ENCODE results near the gene KCNV2. TPM values are rescaled to one million over a fixed set of nuclear protein-coding genes. Genes with fewer than 3 reads are reported as not detected.

KCNV2 gene
- 0.11 and 1.4 TPM in 2 replicates for total RNA-seq (2014; rRNA removed; shearing (Covaris generic))

GRCh38 chr9:2717385-2717784, at the start of gene KCNV2:
Gene KCNV2, plus strand, starts transcription at chr9:2717510. Its CDS starts 230 bp downstream, at chr9:2717740.
- Histone ChIP-seq H3K4me3 (ENCODE audit: insufficient read depth, low read depth, low read length) (no peak within 1 kb of the TSS), H3K27me3 (ENCODE audit: control insufficient read depth, insufficient read depth, low read length) (no peaks in the 10 kb centered on the region), H3K36me3 (replicated peaks; ENCODE audit: control insufficient read depth, insufficient read depth, low read length) (no peaks in the 10 kb centered on the region)
- DNase-seq, result no peak

- Histone ChIP-seq H3K27me3 (ENCODE audit: control insufficient read depth, insufficient read depth, low read length) (no peaks in the 10 kb centered on the region), H3K4me3 (ENCODE audit: insufficient read depth, low read depth, low read length) (no peak overlapping the region), H3K36me3 (replicated peaks; ENCODE audit: control insufficient read depth, insufficient read depth, low read length) (no peaks in the 10 kb centered on the region)
- DNase-seq, result no peak
These were observed 44.1 kb upstream of the KCNV2 start for GRCh38 chr9:2673161-2673560.

GRCh38 chr9:2674141-2674824, 43.0 kb upstream of the KCNV2 start:
- no peaks in the 10 kb centered on the region for H3K27me3 ChIP-seq (ENCODE audit: control insufficient read depth, insufficient read depth, low read length)
- no peaks in the 10 kb centered on the region for H3K36me3 ChIP-seq (replicated peaks; ENCODE audit: control insufficient read depth, insufficient read depth, low read length)
- H3K4me3 ChIP-seq (ENCODE audit: insufficient read depth, low read depth, low read length), result no peak overlapping the region
- DNase-seq, result no peak

DNA sequence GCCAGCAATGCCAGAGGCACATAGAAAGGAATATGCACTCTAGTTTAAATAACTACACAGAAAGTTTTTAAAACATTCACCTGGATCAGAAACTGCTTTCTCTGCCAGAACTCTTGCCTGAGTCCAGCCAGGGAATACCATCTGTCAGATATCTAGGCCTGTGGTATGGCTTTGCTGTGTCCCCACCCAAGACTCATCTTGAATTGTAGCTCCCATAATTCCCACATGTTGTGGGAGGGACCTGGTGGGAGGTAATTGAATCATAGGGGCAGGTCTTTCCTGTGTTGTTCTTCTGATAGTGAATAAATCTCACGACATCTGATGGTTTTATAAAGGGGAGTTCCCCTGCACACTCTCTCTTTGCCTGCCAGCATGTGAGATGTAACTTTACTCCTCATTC, 41.5 kb upstream of the KCNV2 start:
- no peaks in the 10 kb centered on the region for H3K36me3 ChIP-seq (replicated peaks; ENCODE audit: control insufficient read depth, insufficient read depth, low read length)
- DNase-seq, result no peak
- no peaks in the 10 kb centered on the region for H3K27me3 ChIP-seq (ENCODE audit: control insufficient read depth, insufficient read depth, low read length)
- no peak overlapping the region for H3K4me3 ChIP-seq (ENCODE audit: insufficient read depth, low read depth, low read length)

GRCh38 chr9:2676466-2676865, 40.8 kb upstream of the KCNV2 start:
- Histone ChIP-seq H3K36me3 (replicated peaks; ENCODE audit: control insufficient read depth, insufficient read depth, low read length) (no peaks in the 10 kb centered on the region), H3K27me3 (ENCODE audit: control insufficient read depth, insufficient read depth, low read length) (no peaks in the 10 kb centered on the region), H3K4me3 (ENCODE audit: insufficient read depth, low read depth, low read length) (no peak overlapping the region)
- no peak for DNase-seq

DNA sequence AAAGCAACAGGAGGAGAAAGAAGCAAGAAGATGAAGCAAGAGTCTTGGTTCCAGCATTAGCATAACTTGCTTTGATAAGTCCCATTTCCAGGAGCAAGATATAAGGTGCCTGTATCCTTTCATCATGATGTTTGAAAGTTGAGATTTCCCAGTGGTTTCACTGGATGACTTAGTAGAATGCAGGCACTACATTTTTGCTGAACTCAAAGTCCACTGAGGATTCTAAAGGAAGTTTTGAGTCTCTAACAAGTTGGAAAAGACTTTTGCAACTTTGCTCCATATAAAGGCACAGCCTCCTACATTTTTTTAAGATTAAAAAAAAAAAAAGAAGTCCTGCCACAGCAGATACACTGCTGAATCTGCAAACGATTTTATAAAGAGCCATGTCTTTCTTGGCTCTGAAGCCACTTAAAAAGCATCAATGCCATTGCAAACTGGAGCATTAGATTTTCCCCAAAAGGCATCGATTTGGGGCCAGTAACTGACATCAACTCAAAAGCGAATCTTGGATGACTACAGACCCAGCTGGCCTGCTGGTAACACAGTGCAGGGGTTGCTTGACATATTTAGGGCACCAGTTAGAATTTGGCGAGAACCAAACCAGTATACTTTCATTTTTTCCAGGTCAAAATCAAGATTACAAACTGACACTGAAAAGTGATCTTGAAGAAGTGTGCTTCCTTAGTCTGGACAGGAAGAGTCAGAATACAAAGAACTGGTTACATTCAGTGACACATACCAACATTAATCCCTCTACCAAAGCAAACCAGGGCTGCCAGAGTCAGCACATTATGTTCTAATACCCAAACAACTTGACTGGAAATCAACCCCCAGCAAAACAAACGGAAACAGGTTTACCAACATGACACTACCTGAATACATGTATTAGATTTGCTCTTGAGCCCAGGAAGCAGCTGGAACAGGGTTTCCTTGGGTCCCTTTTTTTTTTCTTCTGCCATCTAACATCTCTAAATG, 39.1 kb upstream of the KCNV2 start:
- Histone ChIP-seq H3K4me3 (ENCODE audit: insufficient read depth, low read depth, low read length) (no peak overlapping the region), H3K27me3 (ENCODE audit: control insufficient read depth, insufficient read depth, low read length) (no peaks in the 10 kb centered on the region), H3K36me3 (replicated peaks; ENCODE audit: control insufficient read depth, insufficient read depth, low read length) (no peaks in the 10 kb centered on the region)
- no peak for DNase-seq

DNA sequence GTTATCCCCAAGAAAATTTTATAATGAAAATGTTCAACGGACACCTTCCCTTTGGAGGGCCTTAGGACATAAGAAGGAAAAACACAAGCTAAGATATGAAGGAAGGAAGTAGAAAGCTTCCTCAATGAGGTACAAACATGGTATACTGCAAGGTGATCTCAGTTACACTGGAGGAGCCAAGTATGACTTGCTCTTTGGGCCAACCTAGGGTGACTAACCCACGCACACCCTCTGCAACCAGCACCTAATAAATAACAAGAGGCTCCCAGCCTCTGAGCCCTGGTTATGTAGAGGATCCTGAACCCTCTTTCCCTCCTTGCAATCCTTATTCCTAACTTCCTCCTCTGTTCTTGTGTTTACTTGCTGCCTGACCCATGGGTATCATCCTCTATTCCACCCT, 38.3 kb upstream of the KCNV2 start:
- H3K27me3 ChIP-seq (ENCODE audit: control insufficient read depth, insufficient read depth, low read length), result no peaks in the 10 kb centered on the region
- DNase-seq, result no peak
- H3K36me3 ChIP-seq (replicated peaks; ENCODE audit: control insufficient read depth, insufficient read depth, low read length), result no peaks in the 10 kb centered on the region
- no peak overlapping the region for H3K4me3 ChIP-seq (ENCODE audit: insufficient read depth, low read depth, low read length)

DNA sequence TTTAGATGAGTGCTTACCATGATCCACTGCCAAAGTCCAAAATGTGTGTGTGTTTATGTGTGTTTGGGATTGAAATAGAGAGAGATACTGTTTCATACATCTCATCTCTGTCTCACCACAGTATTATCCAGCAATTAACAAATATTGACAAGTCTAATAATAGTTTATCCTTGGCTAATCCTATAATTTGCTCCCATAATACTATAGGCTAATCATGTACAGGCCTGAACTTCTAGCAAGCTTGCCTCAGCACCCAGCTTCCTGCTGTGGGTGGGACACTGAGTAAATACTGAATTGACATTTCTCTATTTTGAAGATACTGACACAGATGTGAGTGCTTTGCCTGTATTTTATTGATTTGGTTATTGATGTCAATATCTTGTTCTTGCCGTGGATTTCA, 35.3 kb upstream of the KCNV2 start:
- Histone ChIP-seq H3K36me3 (replicated peaks; ENCODE audit: control insufficient read depth, insufficient read depth, low read length) (no peaks in the 10 kb centered on the region), H3K4me3 (ENCODE audit: insufficient read depth, low read depth, low read length) (no peak overlapping the region), H3K27me3 (ENCODE audit: control insufficient read depth, insufficient read depth, low read length) (no peaks in the 10 kb centered on the region)
- no peak for DNase-seq

DNA sequence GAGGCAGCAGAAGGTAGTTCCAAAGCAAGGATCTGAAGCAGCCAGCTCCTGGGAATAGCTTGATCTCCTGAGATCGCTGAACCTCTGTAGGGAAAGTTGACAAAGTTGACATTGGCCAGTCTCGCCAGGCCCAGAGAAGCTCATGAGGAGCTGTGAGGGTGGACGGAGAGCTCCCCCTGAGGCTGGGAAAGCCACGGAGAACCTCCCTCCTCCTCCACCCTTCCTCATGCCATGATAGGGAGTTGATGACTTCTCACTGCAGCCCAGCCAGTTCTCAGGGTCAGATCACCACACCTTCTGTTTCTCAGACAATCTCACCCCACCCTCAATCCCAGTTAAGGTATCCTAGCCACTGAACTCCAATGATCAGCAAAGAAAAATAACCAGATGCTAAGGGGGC, 30.4 kb upstream of the KCNV2 start:
- peak; percentile 19 for DNase-seq
- no peaks in the 10 kb centered on the region for H3K27me3 ChIP-seq (ENCODE audit: control insufficient read depth, insufficient read depth, low read length)
- H3K4me3 ChIP-seq (ENCODE audit: insufficient read depth, low read depth, low read length), result no peak overlapping the region
- no peaks in the 10 kb centered on the region for H3K36me3 ChIP-seq (replicated peaks; ENCODE audit: control insufficient read depth, insufficient read depth, low read length)

GRCh38 chr9:2688636-2689035, 28.7 kb upstream of the KCNV2 start:
- Histone ChIP-seq H3K27me3 (ENCODE audit: control insufficient read depth, insufficient read depth, low read length) (no peaks in the 10 kb centered on the region), H3K4me3 (ENCODE audit: insufficient read depth, low read depth, low read length) (no peak overlapping the region), H3K36me3 (replicated peaks; ENCODE audit: control insufficient read depth, insufficient read depth, low read length) (no peaks in the 10 kb centered on the region)
- no peak for DNase-seq

DNA sequence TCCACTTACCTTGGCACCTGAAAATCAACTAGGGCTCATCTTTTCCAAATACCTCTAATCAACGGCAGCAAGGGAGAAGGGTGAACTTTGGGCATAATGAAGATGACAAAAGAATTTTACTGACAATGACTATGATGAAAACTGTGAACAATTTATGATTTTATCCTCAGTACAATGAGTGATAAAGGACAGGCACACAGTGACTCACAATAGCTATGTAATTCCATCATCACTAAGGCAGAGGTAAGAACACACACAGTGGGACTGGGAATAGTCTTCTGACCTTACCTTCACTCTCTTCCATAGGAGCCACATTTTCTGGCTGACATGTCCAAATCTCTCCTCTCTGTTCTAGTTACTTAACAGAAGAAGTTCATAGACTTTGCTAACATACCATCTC, 26.1 kb upstream of the KCNV2 start:
- Histone ChIP-seq H3K36me3 (replicated peaks; ENCODE audit: control insufficient read depth, insufficient read depth, low read length) (no peaks in the 10 kb centered on the region), H3K4me3 (ENCODE audit: insufficient read depth, low read depth, low read length) (no peak overlapping the region), H3K27me3 (ENCODE audit: control insufficient read depth, insufficient read depth, low read length) (no peaks in the 10 kb centered on the region)
- DNase-seq, result no peak

DNA sequence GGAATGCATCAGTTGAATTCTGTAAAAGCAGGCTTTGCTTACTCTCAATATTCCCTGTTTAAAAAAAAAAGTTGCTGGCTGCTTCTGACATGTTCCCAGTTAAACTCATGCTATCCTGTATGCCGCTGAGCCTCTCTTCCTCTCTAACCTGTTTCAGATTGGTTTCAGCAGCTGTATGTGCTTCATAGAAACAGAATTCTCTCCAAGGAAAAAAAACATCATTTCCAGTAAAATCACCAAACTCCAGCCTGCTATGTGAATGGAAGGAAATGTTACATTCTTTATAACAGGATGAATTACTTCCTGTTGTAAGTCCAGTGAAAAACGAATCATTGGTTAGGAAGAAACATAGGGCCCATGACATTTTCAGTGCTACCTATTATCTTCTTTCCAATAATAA, 25.7 kb upstream of the KCNV2 start:
- no peak for DNase-seq
- Histone ChIP-seq H3K4me3 (ENCODE audit: insufficient read depth, low read depth, low read length) (no peak overlapping the region), H3K36me3 (replicated peaks; ENCODE audit: control insufficient read depth, insufficient read depth, low read length) (no peaks in the 10 kb centered on the region)

DNA sequence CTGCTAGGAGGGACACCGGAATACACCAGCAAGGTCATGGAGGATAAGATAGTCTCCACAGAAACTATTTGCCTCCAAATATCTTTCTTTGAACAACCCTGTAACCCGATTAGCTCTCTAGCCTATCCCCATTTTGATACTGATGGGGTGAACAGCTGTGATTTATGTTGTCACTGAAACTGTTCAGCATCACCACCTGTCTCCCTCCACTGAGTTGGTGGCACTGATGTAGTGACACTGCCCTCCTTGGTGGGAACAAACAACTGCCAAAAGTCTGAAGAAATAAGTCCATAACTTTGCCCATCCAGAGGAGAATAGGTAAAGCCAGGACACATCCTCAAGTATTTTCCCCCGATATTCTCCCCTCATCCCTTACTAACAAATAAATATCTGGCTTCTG, 24.3 kb upstream of the KCNV2 start:
- no peak overlapping the region for H3K4me3 ChIP-seq (ENCODE audit: insufficient read depth, low read depth, low read length)
- no peaks in the 10 kb centered on the region for H3K36me3 ChIP-seq (replicated peaks; ENCODE audit: control insufficient read depth, insufficient read depth, low read length)
- no peak for DNase-seq
- no peaks in the 10 kb centered on the region for H3K27me3 ChIP-seq (ENCODE audit: control insufficient read depth, insufficient read depth, low read length)

More for the DNA sequence above, 25.7 kb upstream of the KCNV2 start:
- no peaks in the 10 kb centered on the region for H3K27me3 ChIP-seq (ENCODE audit: control insufficient read depth, insufficient read depth, low read length)

DNA sequence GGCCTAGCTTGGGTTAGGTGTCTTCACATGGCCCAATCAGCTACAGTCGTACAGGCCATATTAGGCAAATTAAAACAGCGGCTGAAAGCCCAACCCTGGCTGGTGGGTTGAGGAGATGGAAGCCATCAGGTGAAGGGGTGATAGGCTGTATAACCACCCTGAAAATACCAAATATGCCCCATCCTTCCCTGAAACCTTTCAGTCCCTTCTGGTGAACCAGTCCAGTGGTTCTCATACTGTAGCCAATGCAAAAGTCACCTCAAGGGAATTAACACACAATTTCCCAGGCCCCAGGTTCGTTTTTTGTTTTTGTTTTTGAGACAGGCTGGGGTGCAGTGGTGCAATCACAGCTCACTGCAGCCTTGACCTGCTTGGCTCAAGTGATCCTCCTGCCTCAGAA, 19.8 kb upstream of the KCNV2 start:
- DNase-seq, result no peak
- Histone ChIP-seq H3K4me3 (ENCODE audit: insufficient read depth, low read depth, low read length) (no peak overlapping the region), H3K36me3 (replicated peaks; ENCODE audit: control insufficient read depth, insufficient read depth, low read length) (no peaks in the 10 kb centered on the region)

DNA sequence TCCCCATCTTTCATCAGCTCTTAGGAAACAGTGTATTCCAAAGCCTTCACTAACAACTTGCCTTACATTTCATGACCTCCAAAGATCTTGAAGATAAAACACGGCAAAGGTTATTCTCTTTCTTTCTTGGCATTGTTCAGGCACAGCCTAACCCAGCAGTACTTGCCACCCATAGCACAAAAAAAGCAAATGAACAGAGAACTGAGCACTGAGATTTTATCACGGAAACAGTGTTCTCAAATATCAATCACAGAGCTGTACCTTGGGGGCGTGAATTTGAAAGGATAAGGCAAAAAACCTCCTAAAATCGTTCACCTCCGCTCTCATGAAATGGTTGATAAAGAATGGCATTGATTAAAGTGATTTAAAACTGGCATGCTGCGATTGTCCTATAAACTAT, 16.9 kb upstream of the KCNV2 start:
- Histone ChIP-seq H3K27me3 (ENCODE audit: control insufficient read depth, insufficient read depth, low read length) (no peaks in the 10 kb centered on the region), H3K4me3 (ENCODE audit: insufficient read depth, low read depth, low read length) (no peak overlapping the region), H3K36me3 (replicated peaks; ENCODE audit: control insufficient read depth, insufficient read depth, low read length) (no peaks in the 10 kb centered on the region)
- no peak for DNase-seq

More for the DNA sequence above, 19.8 kb upstream of the KCNV2 start:
- H3K27me3 ChIP-seq (ENCODE audit: control insufficient read depth, insufficient read depth, low read length), result no peaks in the 10 kb centered on the region

All from H7 (cell line).